Upper lobe of right lung (tissue), 1 donor: Measurements from ENCODE around the gene ECHDC3. TPM values are rescaled to one million over a fixed set of nuclear protein-coding genes. Genes with fewer than 3 reads are reported as not detected.
"Not testable (repeated sequence)": the region's sequence is repeated elsewhere in the genome, so short reads cannot be mapped to it uniquely, and the experiment has no call there.

Source experiments
- ATAC-seq: fragments of 200-7000 bp; cut with Tn5 transposase; one replicate; pipeline ENCODE4 v1.9.1; 2020; ENCODE audit warnings: mild to moderate bottlenecking, moderate library complexity
- DNase-seq: peaks from one replicate; pipeline ENCODE4 v3.0.0-alpha.2; 2020
- H3K27ac ChIP-seq: fragments of 200-600 bp; one replicate; pipeline ENCODE4 v1.8.0; 2022
- H3K27me3 ChIP-seq: fragments of 200-600 bp; one replicate; pipeline ENCODE4 v1.8.0; 2022; ENCODE audit warnings: mild to moderate bottlenecking
- H3K36me3 ChIP-seq: fragments of 200-600 bp; one replicate; pipeline ENCODE4 v1.8.0; 2022
- H3K4me1 ChIP-seq: fragments of 200-600 bp; one replicate; pipeline ENCODE4 v1.8.0; 2022
- H3K4me3 ChIP-seq: fragments of 200-600 bp; one replicate; pipeline ENCODE4 v1.8.0; 2022; ENCODE audit warnings: mild to moderate bottlenecking
- H3K9me3 ChIP-seq: fragments of 200-600 bp; one replicate; pipeline ENCODE4 v1.8.0; 2022
- intact Hi-C: fragments of 100-400 bp; cut with DNase I; formaldehyde crosslinking; loops from one replicate; pipeline ENCODE4 v1.11.0; 2022
- total RNA-seq: library from RNA; stranded (reverse); fragmentation: NEBNext Ultra II Directional; extraction: Animal tissue kit (Norgen Biotek cat#: 25700); gene quantifications from one replicate; pipeline ENCODE4 v1.2.1, GENCODE V29; 2021
- TF ChIP-seq, protein P1 (sequence below): fragments of 200-600 bp; IDR thresholded peaks from one replicate; pipeline ENCODE4 v1.8.0; 2022; ENCODE audit warnings: antibody characterized with exemption
- donor health status: DM: no; HTN: yes; CAD: no; lungs with severe emphysema.

The ECHDC3 gene
- total RNA-seq, 1 donor from 2014 or later = 39.4 TPM

DNA sequence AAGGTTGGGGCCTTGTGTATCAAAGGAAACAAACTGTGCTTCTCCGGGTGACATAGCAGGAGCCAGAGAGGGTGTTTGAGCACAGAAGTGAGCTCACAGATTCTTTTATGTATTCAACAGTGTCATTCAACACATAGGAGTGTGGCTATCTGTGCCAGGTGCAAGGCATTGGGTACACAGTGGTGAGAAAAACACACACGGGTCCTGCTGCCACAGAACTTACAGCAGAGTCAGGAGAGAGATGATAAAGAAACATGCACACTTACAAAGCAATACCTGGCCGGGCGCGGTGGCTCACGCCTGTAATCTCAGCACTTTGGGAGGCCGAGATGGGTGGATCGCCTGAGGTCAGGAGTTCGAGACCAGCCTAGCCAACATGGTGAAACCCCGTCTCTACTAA is 16.3 kb upstream of the ECHDC3 start:
- H3K27me3 ChIP-seq = no peaks in the 10 kb centered on the region
- H3K4me3 ChIP-seq = no peak overlapping the region
- no peaks in the 10 kb centered on the region for H3K9me3 ChIP-seq
- ATAC-seq (no peak), DNase-seq (no peak)
- no peaks in the 10 kb centered on the region for H3K36me3 ChIP-seq
- TF ChIP-seq, protein P1, sequence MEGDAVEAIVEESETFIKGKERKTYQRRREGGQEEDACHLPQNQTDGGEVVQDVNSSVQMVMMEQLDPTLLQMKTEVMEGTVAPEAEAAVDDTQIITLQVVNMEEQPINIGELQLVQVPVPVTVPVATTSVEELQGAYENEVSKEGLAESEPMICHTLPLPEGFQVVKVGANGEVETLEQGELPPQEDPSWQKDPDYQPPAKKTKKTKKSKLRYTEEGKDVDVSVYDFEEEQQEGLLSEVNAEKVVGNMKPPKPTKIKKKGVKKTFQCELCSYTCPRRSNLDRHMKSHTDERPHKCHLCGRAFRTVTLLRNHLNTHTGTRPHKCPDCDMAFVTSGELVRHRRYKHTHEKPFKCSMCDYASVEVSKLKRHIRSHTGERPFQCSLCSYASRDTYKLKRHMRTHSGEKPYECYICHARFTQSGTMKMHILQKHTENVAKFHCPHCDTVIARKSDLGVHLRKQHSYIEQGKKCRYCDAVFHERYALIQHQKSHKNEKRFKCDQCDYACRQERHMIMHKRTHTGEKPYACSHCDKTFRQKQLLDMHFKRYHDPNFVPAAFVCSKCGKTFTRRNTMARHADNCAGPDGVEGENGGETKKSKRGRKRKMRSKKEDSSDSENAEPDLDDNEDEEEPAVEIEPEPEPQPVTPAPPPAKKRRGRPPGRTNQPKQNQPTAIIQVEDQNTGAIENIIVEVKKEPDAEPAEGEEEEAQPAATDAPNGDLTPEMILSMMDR = no peak
- intact Hi-C loops = loop anchor here (10.0 kb wide), 1 partner anchor 211 kb away; no protein-coding TSS in a partner anchor
- no peak overlapping the region for H3K27ac ChIP-seq
- no peaks in the 10 kb centered on the region for H3K4me1 ChIP-seq

DNA sequence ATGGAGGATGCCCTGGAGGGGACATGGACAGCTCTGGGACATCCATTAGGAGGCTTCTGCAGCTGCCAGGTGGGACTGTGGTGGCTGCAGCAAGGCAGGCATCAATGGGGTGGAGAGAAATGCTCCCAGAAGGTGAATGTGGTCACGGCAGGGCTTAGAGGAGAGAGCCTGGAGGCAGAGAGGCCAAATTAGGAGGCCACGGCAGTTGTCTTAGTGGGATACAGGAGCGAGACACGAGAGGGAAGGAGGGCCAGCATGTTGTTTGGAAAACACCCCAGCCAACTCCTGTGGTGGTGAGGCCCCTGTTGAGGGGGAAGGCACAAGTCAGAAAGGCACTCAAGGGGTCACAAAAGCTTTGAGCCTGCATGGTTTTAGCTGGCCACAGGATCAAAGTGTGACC is 14.6 kb upstream of the ECHDC3 start:
- intact Hi-C loops = loop anchor here (10.0 kb wide), 1 partner anchor 213 kb away; no protein-coding TSS in a partner anchor
- TF ChIP-seq, protein P1 = no peak
- ATAC-seq = no peak
- no peaks in the 10 kb centered on the region for H3K36me3 ChIP-seq
- H3K27me3 ChIP-seq = no peaks in the 10 kb centered on the region
- no peaks in the 10 kb centered on the region for H3K4me1 ChIP-seq
- no peak overlapping the region for H3K27ac ChIP-seq
- H3K4me3 ChIP-seq = no peak overlapping the region
- no peaks in the 10 kb centered on the region for H3K9me3 ChIP-seq
- no peak for DNase-seq

- no peaks in the 10 kb centered on the region for H3K4me1 ChIP-seq
- intact Hi-C loops = loop anchor here (10.0 kb wide), 1 partner anchor 214 kb away; no protein-coding TSS in a partner anchor
- H3K27ac ChIP-seq = no peak overlapping the region
- ATAC-seq = no peak
- H3K9me3 ChIP-seq = no peaks in the 10 kb centered on the region
- H3K4me3 ChIP-seq = no peak overlapping the region
- TF ChIP-seq, protein P1 = no peak
- H3K27me3 ChIP-seq = no peaks in the 10 kb centered on the region
- H3K36me3 ChIP-seq = no peaks in the 10 kb centered on the region
- DNase-seq = no peak
These were observed 13.8 kb upstream of the ECHDC3 start for GRCh38 chr10:11728353-11728752.

- intact Hi-C loops = loop anchor here (10.0 kb wide), 1 partner anchor 215 kb away; no protein-coding TSS in a partner anchor
- Histone ChIP-seq H3K4me3 (no peak overlapping the region), H3K36me3 (no peaks in the 10 kb centered on the region), H3K27ac (no peak overlapping the region), H3K9me3 (no peaks in the 10 kb centered on the region), H3K27me3 (no peaks in the 10 kb centered on the region), H3K4me1 (no peaks in the 10 kb centered on the region)
- DNase-seq (no peak), ATAC-seq (peak; percentile 25)
- TF ChIP-seq, protein P1 = no peak
These were observed 12.3 kb upstream of the ECHDC3 start for GRCh38 chr10:11729790-11730315.

DNA sequence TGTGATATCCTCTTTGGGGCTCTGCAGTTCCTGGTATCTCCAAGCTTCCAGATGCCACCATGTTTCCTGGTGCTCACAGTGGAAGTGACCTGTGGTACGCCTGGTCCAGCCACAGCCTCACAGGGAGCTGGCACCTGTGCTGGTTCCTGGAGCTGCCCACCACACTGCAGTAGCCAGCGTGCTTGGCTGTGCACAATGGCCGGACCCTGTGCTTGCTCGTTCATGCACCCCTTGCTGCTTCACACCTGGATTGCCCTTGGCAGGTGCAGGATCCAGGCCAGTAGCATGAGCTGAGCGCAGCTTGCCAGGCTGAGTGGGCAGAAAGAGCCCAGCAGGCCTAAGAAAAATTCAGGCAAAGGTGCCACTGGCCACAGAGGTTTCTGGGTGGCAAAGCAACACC is 11.4 kb upstream of the ECHDC3 start:
- Histone ChIP-seq H3K9me3 (no peaks in the 10 kb centered on the region), H3K4me1 (no peaks in the 10 kb centered on the region), H3K27me3 (no peaks in the 10 kb centered on the region), H3K27ac (no peak overlapping the region), H3K4me3 (no peak overlapping the region), H3K36me3 (no peaks in the 10 kb centered on the region)
- DNase-seq = no peak
- intact Hi-C loops = no loop called here
- ATAC-seq = no peak
- TF ChIP-seq, protein P1 = no peak

GRCh38 chr10:11736767-11737166 is 5.4 kb upstream of the ECHDC3 start:
- H3K27ac ChIP-seq, intact Hi-C loops, ATAC-seq, DNase-seq, H3K4me1 ChIP-seq, H3K9me3 ChIP-seq, H3K4me3 ChIP-seq, H3K27me3 ChIP-seq, H3K36me3 ChIP-seq: not testable (repeated sequence)

GRCh38 chr10:11737258-11738032 is 4.7 kb upstream of the ECHDC3 start:
- H3K27me3 ChIP-seq, H3K36me3 ChIP-seq, H3K4me3 ChIP-seq, DNase-seq, H3K27ac ChIP-seq, ATAC-seq, intact Hi-C loops, H3K4me1 ChIP-seq, H3K9me3 ChIP-seq: not testable (repeated sequence)
